HepG2 (cell line): Measurements from ENCODE around the gene OIT3. TPM values are rescaled to one million over a fixed set of nuclear protein-coding genes. Genes with fewer than 3 reads are reported as not detected.
A peak's percentile ranks its signal among the peaks of the same experiment; 100 is the strongest.

Source experiments
- AGO2 ChIP-seq: fragments of 200-400 bp; formaldehyde crosslinking; optimal IDR thresholded peaks from 2 replicates; pipeline ENCODE3; 2017; ENCODE audit warnings: mild to moderate bottlenecking, low read depth, low read length, moderate library complexity
- ATF7-NPFF ChIP-seq: sonication (generic); formaldehyde crosslinking; IDR thresholded peaks from 2 replicates; pipeline ENCODE4 v1.8.1; 2023; ENCODE audit warnings: mild to moderate bottlenecking, low read depth, missing genetic modification reagents, moderate library complexity
- CAMTA2 ChIP-seq: sonication (generic); formaldehyde crosslinking; IDR thresholded peaks from 2 replicates; pipeline ENCODE4 v1.4.0; 2020; ENCODE audit warnings: mild to moderate bottlenecking, missing genetic modification reagents, borderline replicate concordance
- DNMT3B ChIP-seq: conservative IDR thresholded peaks from 2 replicates; pipeline ENCODE4 v1.6.1; 2016; ENCODE audit warnings: missing biosample characterization, control low read depth
- HMGA1 ChIP-seq: sonication (generic); formaldehyde crosslinking; conservative IDR thresholded peaks from 2 replicates; pipeline ENCODE4 v1.4.0; 2020; ENCODE audit warnings: missing genetic modification reagents
- KAT2B ChIP-seq: fragments of 150-350 bp; IDR thresholded peaks from 2 replicates; pipeline ENCODE4 v1.6.1; 2014; ENCODE audit warnings: low read depth, low read length, borderline replicate concordance
- KLF11 ChIP-seq: IDR thresholded peaks from 2 replicates; pipeline ENCODE4 v1.6.1; 2016; ENCODE audit warnings: missing compliant biosample characterization
- MLX ChIP-seq: IDR thresholded peaks from 2 replicates; pipeline ENCODE4 v1.6.1; 2016
- MXD1 ChIP-seq: sonication (generic); formaldehyde crosslinking; IDR thresholded peaks from 2 replicates; pipeline ENCODE4 v1.4.0; 2020; ENCODE audit warnings: mild to moderate bottlenecking, missing genetic modification reagents
- PRDM4 ChIP-seq: sonication (generic); formaldehyde crosslinking; IDR thresholded peaks from 2 replicates; pipeline ENCODE4 v1.9.0; 2021; ENCODE audit warnings: missing genetic modification reagents, borderline replicate concordance
- RNF2 ChIP-seq: fragments of 450-650 bp; conservative IDR thresholded peaks from 2 replicates; pipeline ENCODE4 v1.6.1; 2016; ENCODE audit warnings: low read depth
- SIX1 ChIP-seq: sonication (generic); formaldehyde crosslinking; IDR thresholded peaks from 2 replicates; pipeline ENCODE4 v1.4.0; 2020; ENCODE audit warnings: missing genetic modification reagents, borderline replicate concordance
- SIX4 ChIP-seq: sonication (generic); formaldehyde crosslinking; IDR thresholded peaks from 2 replicates; pipeline ENCODE4 v1.4.0; 2020; ENCODE audit warnings: missing genetic modification reagents
- TCF7 ChIP-seq: sonication (generic); IDR thresholded peaks from 2 replicates; pipeline ENCODE4 v1.6.1; 2016; ENCODE audit warnings: antibody characterized with exemption, low read depth
- TFDP1 ChIP-seq: IDR thresholded peaks from 2 replicates; pipeline ENCODE4 v1.6.1; 2016; ENCODE audit warnings: missing compliant biosample characterization, missing genetic modification reagents, borderline replicate concordance
- U2AF1 ChIP-seq: fragments of 200-400 bp; formaldehyde crosslinking; optimal IDR thresholded peaks from 2 replicates; pipeline ENCODE3; 2017; ENCODE audit warnings: mild to moderate bottlenecking, low read depth, low read length
- YY1 ChIP-seq: IDR thresholded peaks from 2 replicates; pipeline ENCODE4 v1.6.1; 2011; ENCODE audit warnings: low read length, low read depth, moderate library complexity, mild to moderate bottlenecking; ENCODE audit not compliant: insufficient read depth, insufficient replicate concordance
- ZHX1 ChIP-seq: sonication (generic); formaldehyde crosslinking; IDR thresholded peaks from 2 replicates; pipeline ENCODE4 v1.8.1; 2022; ENCODE audit warnings: low read depth, mild to moderate bottlenecking, missing genetic modification reagents
- ZNF441 ChIP-seq: sonication (generic); formaldehyde crosslinking; IDR thresholded peaks from 2 replicates; pipeline ENCODE4 v1.7.0; 2021; ENCODE audit warnings: missing genetic modification reagents, borderline replicate concordance
- ZNF597 ChIP-seq: sonication (generic); formaldehyde crosslinking; IDR thresholded peaks from 2 replicates; pipeline ENCODE4 v1.5.0; 2020; ENCODE audit warnings: missing genetic modification reagents
- ZNF777 ChIP-seq: sonication (generic); formaldehyde crosslinking; IDR thresholded peaks from 2 replicates; pipeline ENCODE4 v1.4.0; 2020; ENCODE audit warnings: missing genetic modification reagents
- polyA plus RNA-seq, 8 experiments: library from polyadenylated mRNA; depleted of rRNA in 3 of 8; stranded (reverse) in 7 of 8; unstranded in 1 of 8; fragments of >200 nt; fragmentation: Illumina TruSeq in 4 of 8; extraction: Trizol in 4 of 8; gene quantifications; 2 replicates each; pipeline versions ENCODE4 v1.2.1 to v1.2.3, GENCODE V29; 2011 to 2016; ENCODE audit warnings: low read depth in 4 of 8, missing spikeins in 1 of 8, mixed read lengths in 1 of 8; ENCODE audit not compliant: insufficient read depth in 1 of 8
- total RNA-seq, 5 experiments: library from RNA; depleted of rRNA; stranded (reverse); fragments of >200 nt; fragmentation: Illumina TruSeq; extraction: Trizol; gene quantifications; 2 replicates each; pipeline ENCODE4 v1.2.3, GENCODE V29; 2016; ENCODE audit warnings: low read depth in 1 of 5

OIT3 gene
- total and polyA plus RNA-seq, 2 of the 13 experiments (the other 11 are each of a cell fraction or from before 2014, with no cell fraction given), result not detected

GRCh38 chr10:72954596-72955554 is 61.3 kb downstream of the OIT3 start, which contains the start of gene PLA2G12B (continued):
- TF ChIP-seq ZNF597 (no peak), TCF7 (no peak), AGO2 (no peak), KAT2B (no peak), MXD1 (CRISPR knock-in tag) (no peak), YY1 (no peak), HMGA1 (CRISPR knock-in tag) (no peak), PRDM4 (CRISPR knock-in tag) (no peak), MLX (no peak), ZHX1 (CRISPR knock-in tag) (0 out of 2 replicates have a peak, but pooled peaks have one; percentile 31), CAMTA2 (CRISPR knock-in tag) (no peak), SIX1 (CRISPR knock-in tag) (no peak), SIX4 (CRISPR knock-in tag) (no peak), TFDP1 (no peak), ZNF777 (CRISPR knock-in tag) (no peak), DNMT3B (CRISPR knock-in tag) (no peak), RNF2 (no peak), ZNF441 (CRISPR knock-in tag) (no peak), KLF11 (CRISPR knock-in tag) (no peak), ATF7-NPFF (CRISPR knock-in tag) (no peak), U2AF1 (no peak)
